C4-2B (cell line): ENCODE data around the gene PARVG.

Experiments used
- ZFX ChIP-seq: fragments of 450-650 bp; IDR thresholded peaks from 2 replicates; pipeline ENCODE4 v1.6.1; 2017
- TF ChIP-seq, protein P1 (sequence below): fragments of 450-650 bp; conservative IDR thresholded peaks from 2 replicates; pipeline ENCODE4 v1.5.1; 2017; ENCODE audit warnings: mild to moderate bottlenecking

DNA sequence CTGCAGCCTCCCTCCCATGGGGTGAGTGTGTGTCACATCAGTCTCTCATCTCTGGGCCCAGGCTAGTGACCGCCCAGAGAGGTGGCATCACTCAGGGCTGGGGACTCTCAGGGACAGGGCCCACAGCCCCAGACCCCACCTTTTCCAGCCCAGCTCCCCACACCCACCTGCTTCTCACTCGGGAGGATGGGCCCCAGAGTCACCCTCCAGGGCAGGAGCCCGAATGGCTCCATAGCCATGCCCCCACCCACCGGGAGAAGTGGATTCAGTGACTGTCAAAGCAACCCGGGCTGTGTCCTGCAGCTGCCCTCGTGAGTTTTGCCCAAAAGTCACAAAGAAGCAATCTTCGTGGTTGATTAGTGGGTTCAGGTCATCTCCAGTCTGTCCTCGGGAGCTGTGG is 26.0 kb downstream of the PARVG start:
- TF ChIP-seq, protein P1, sequence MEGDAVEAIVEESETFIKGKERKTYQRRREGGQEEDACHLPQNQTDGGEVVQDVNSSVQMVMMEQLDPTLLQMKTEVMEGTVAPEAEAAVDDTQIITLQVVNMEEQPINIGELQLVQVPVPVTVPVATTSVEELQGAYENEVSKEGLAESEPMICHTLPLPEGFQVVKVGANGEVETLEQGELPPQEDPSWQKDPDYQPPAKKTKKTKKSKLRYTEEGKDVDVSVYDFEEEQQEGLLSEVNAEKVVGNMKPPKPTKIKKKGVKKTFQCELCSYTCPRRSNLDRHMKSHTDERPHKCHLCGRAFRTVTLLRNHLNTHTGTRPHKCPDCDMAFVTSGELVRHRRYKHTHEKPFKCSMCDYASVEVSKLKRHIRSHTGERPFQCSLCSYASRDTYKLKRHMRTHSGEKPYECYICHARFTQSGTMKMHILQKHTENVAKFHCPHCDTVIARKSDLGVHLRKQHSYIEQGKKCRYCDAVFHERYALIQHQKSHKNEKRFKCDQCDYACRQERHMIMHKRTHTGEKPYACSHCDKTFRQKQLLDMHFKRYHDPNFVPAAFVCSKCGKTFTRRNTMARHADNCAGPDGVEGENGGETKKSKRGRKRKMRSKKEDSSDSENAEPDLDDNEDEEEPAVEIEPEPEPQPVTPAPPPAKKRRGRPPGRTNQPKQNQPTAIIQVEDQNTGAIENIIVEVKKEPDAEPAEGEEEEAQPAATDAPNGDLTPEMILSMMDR, result no peak
- no peak for TF ChIP-seq ZFX
